H9 (cell line): ENCODE data around the gene RALGAPA1. TPM values are rescaled to one million over a fixed set of nuclear protein-coding genes. Genes with fewer than 3 reads are reported as not detected.

ENCODE experiments used
- DNase-seq: peaks from one replicate; pipeline ENCODE4 v3.0.0-alpha.2; 2017
- H2AFZ ChIP-seq: one replicate; pipeline ENCODE4 v1.6.1; 2013; ENCODE audit warnings: mild to moderate bottlenecking, low read length, control low read depth, moderate library complexity
- H2AK5ac ChIP-seq: 2 replicates; pipeline ENCODE4 v1.6.1; 2013; ENCODE audit warnings: low read length, control low read depth, mixed read lengths; ENCODE audit not compliant: insufficient read length
- H2BK120ac ChIP-seq: one replicate; pipeline ENCODE4 v1.6.1; 2013; ENCODE audit warnings: low read depth, mild to moderate bottlenecking, low read length, control low read depth, inconsistent platforms; ENCODE audit not compliant: poor library complexity, severe bottlenecking
- H2BK12ac ChIP-seq: 2 replicates; pipeline ENCODE4 v1.6.1; 2013; ENCODE audit warnings: low read length, control low read depth, mixed read lengths, low read depth; ENCODE audit not compliant: insufficient read length
- H2BK15ac ChIP-seq: 2 replicates; pipeline ENCODE4 v1.6.1; 2013; ENCODE audit warnings: low read depth, low read length, control low read depth
- H2BK20ac ChIP-seq: one replicate; pipeline ENCODE4 v1.6.1; 2013; ENCODE audit warnings: low read depth, mild to moderate bottlenecking, low read length, control low read depth, inconsistent platforms; ENCODE audit not compliant: poor library complexity, severe bottlenecking
- H2BK5ac ChIP-seq: 2 replicates; pipeline ENCODE4 v1.6.1; 2013; ENCODE audit warnings: low read length, control low read depth, mixed read lengths; ENCODE audit not compliant: insufficient read length
- H3K14ac ChIP-seq: 2 replicates; pipeline ENCODE4 v1.6.1; 2013; ENCODE audit warnings: low read length, control low read depth; ENCODE audit not compliant: insufficient read depth
- H3K18ac ChIP-seq: 2 replicates; pipeline ENCODE4 v1.6.1; 2013; ENCODE audit warnings: low read depth, mild to moderate bottlenecking, mixed read lengths, low read length, control low read depth; ENCODE audit not compliant: insufficient read length
- H3K23ac ChIP-seq: 2 replicates; pipeline ENCODE4 v1.6.1; 2013; ENCODE audit warnings: low read length, control low read depth, mixed read lengths, low read depth; ENCODE audit not compliant: insufficient read length
- H3K23me2 ChIP-seq: 2 replicates; pipeline ENCODE4 v1.6.1; 2013; ENCODE audit warnings: low read depth, mild to moderate bottlenecking, mixed read lengths, low read length, control low read depth; ENCODE audit not compliant: insufficient read length, poor library complexity, severe bottlenecking
- H3K27ac ChIP-seq: 2 replicates; pipeline ENCODE4 v1.5.1; 2013; ENCODE audit warnings: low read length, control low read depth, mixed read lengths, low read depth; ENCODE audit not compliant: insufficient read length
- H3K27me3 ChIP-seq: 2 replicates; pipeline ENCODE4 v1.6.1; 2013; ENCODE audit warnings: low read length, control low read depth, inconsistent platforms; ENCODE audit not compliant: insufficient read depth
- H3K4ac ChIP-seq: 2 replicates; pipeline ENCODE4 v1.6.1; 2013; ENCODE audit warnings: low read depth, mild to moderate bottlenecking, control low read depth, inconsistent platforms, low read length, moderate library complexity
- H3K4me1 ChIP-seq: 2 replicates; pipeline ENCODE4 v1.6.1; 2013; ENCODE audit warnings: low read length, control low read depth, inconsistent platforms; ENCODE audit not compliant: insufficient read depth
- H3K4me2 ChIP-seq: 2 replicates; pipeline ENCODE4 v1.6.1; 2013; ENCODE audit warnings: low read length, control low read depth, mixed read lengths; ENCODE audit not compliant: insufficient read length, insufficient read depth
- H3K56ac ChIP-seq: 2 replicates; pipeline ENCODE4 v1.6.1; 2013; ENCODE audit warnings: low read depth, mild to moderate bottlenecking, mixed read lengths, low read length, control low read depth; ENCODE audit not compliant: insufficient read length
- H3K79me1 ChIP-seq: 2 replicates; pipeline ENCODE4 v1.6.1; 2013; ENCODE audit warnings: low read depth, mild to moderate bottlenecking, moderate library complexity, low read length, control low read depth, inconsistent platforms; ENCODE audit not compliant: insufficient read depth, poor library complexity, severe bottlenecking
- H3K79me2 ChIP-seq: 2 replicates; pipeline ENCODE4 v1.6.1; 2013; ENCODE audit warnings: low read length, control low read depth, inconsistent platforms; ENCODE audit not compliant: insufficient read depth
- H3K9ac ChIP-seq: 2 replicates; pipeline ENCODE4 v1.6.1; 2013; ENCODE audit warnings: low read length, control low read depth, mixed read lengths; ENCODE audit not compliant: insufficient read length; ENCODE audit errors: extremely low read depth
- H3K9me3 ChIP-seq: one replicate; pipeline ENCODE4 v1.6.1; 2013; ENCODE audit warnings: low read depth, low read length, inconsistent platforms; ENCODE audit not compliant: control insufficient read depth
- H3T11ph ChIP-seq: one replicate; pipeline ENCODE4 v1.6.1; 2013; ENCODE audit warnings: mild to moderate bottlenecking, low read length, control low read depth, inconsistent platforms
- H4K20me1 ChIP-seq: one replicate; pipeline ENCODE4 v1.6.1; 2013; ENCODE audit not compliant: control insufficient read depth, insufficient read length, insufficient read depth
- H4K5ac ChIP-seq: 2 replicates; pipeline ENCODE4 v1.6.1; 2013; ENCODE audit warnings: low read depth, mild to moderate bottlenecking, mixed read lengths, low read length, control low read depth; ENCODE audit not compliant: insufficient read length
- H4K8ac ChIP-seq: replicated peaks from 2 replicates; pipeline ENCODE4 v1.6.1; 2013; ENCODE audit warnings: low read length, control low read depth, mixed read lengths, low read depth; ENCODE audit not compliant: insufficient read length
- H4K91ac ChIP-seq: 2 replicates; pipeline ENCODE4 v1.6.1; 2013; ENCODE audit warnings: low read depth, mild to moderate bottlenecking, moderate library complexity, mixed read lengths, low read length, control low read depth; ENCODE audit not compliant: insufficient read length
- H3K27ac Mint-ChIP-seq, 3 experiments: 2 replicates in 2 of 3; 3 replicates in 1 of 3; pipeline ENCODE4 v1.8.0; 2020 to 2021; ENCODE audit warnings: mixed read lengths in 3 of 3, mild to moderate bottlenecking in 1 of 3, moderate library complexity in 1 of 3
- H3K27me3 Mint-ChIP-seq: 2 replicates; pipeline ENCODE4 v1.8.0; 2021; ENCODE audit warnings: low read depth, mild to moderate bottlenecking, moderate library complexity, mixed read lengths
- H3K36me3 Mint-ChIP-seq, 3 experiments: 2 replicates in 2 of 3; 3 replicates in 1 of 3; pipeline ENCODE4 v1.8.0; 2020 to 2021; ENCODE audit warnings: low read depth in 3 of 3, mixed read lengths in 3 of 3; ENCODE audit not compliant: insufficient read depth in 1 of 3
- H3K4me1 Mint-ChIP-seq, 2 experiments: 2 replicates each; pipeline ENCODE4 v1.8.0; 2020; ENCODE audit warnings: mixed read lengths in 2 of 2
- H3K4me3 Mint-ChIP-seq, 2 experiments: 2 replicates in 1 of 2; 3 replicates in 1 of 2; pipeline ENCODE4 v1.8.0; 2020 to 2021; ENCODE audit warnings: mild to moderate bottlenecking in 2 of 2, mixed read lengths in 2 of 2, moderate library complexity in 1 of 2
- H3K9me3 Mint-ChIP-seq, 2 experiments: 2 replicates in 1 of 2; 3 replicates in 1 of 2; pipeline ENCODE4 v1.8.0; 2020; ENCODE audit warnings: mild to moderate bottlenecking in 2 of 2, mixed read lengths in 2 of 2, moderate library complexity in 1 of 2
- WGBS: extraction: QIAGEN DNeasy Blood & Tissue Kit; methylation state at CpG from one replicate; pipeline ENCODE4 v1.1.7; 2013; ENCODE audit warnings: missing lambda C conversion rate, low lambda C conversion rate, mixed read lengths; ENCODE audit not compliant: insufficient read length; ENCODE audit errors: extremely low coverage; 5-methylcytosine and 5-hydroxymethylcytosine counted together
- total RNA-seq: library from RNA; stranded (reverse); gene quantifications from 2 replicates; pipeline ENCODE4 v1.2.1, GENCODE V29; 2021
- TF ChIP-seq, protein P1 (sequence below): fragments of 200-600 bp; sonication (generic); conservative IDR thresholded peaks from 3 replicates; pipeline ENCODE4 v1.8.0; 2021; ENCODE audit warnings: antibody characterized with exemption, mild to moderate bottlenecking

The RALGAPA1 gene
- total RNA-seq, 1 experiment from 2014 or later: 29.8 TPM

DNA sequence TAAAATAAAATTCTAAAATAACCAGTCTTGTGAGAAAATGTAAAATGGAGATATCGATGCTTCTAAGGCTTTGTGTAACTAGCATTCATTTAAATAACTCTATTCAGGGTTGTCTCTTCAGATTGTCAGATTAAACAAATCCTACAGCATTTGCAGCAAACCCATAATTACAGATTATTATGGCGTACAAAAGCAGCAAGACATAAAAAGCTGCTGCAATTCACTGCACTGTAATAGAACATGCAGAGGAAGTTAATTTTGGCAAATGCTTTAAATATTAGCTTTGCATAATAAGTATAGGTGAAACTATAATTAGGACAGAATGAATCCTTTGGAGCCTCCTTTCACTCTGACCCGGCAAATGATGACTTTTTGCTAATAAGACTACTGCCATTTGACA, 176.8 kb downstream of the RALGAPA1 start:
- no peaks in the 10 kb centered on the region for H3K79me2 ChIP-seq
- no peak overlapping the region for H4K91ac ChIP-seq
- WGBS: no CpG with 5 or more reads among the region's 3 CpGs
- H4K5ac ChIP-seq: no peak overlapping the region
- H3K4me1 ChIP-seq: no peaks in the 10 kb centered on the region
- H2BK5ac ChIP-seq: no peak overlapping the region
- H2BK12ac ChIP-seq: no peak overlapping the region
- no peak overlapping the region for H3K4me2 ChIP-seq
- no peak overlapping the region for H3K18ac ChIP-seq
- H3K27me3 ChIP-seq: no peaks in the 10 kb centered on the region
- peaks cover 11 to 12% of the 10 kb centered on the region in 2 experiments for H3K4me1 Mint-ChIP-seq
- H3K23ac ChIP-seq: no peak overlapping the region
- H4K20me1 ChIP-seq: no peaks in the 10 kb centered on the region
- H3K4me3 Mint-ChIP-seq: no peak overlapping the region
- H2AFZ ChIP-seq: no peak overlapping the region
- H3K4ac ChIP-seq: no peak overlapping the region
- no peak overlapping the region for H2BK120ac ChIP-seq
- no peak overlapping the region for H3K27ac ChIP-seq
- no peaks in the 10 kb centered on the region for H3K79me1 ChIP-seq
- no peaks in the 10 kb centered on the region for H3K36me3 Mint-ChIP-seq
- H3K27me3 Mint-ChIP-seq: no peaks in the 10 kb centered on the region
- H2BK15ac ChIP-seq: no peak overlapping the region
- no peaks in the 10 kb centered on the region for H3K9me3 ChIP-seq
- no peak overlapping the region for H2BK20ac ChIP-seq
- no peak overlapping the region for H3K9ac ChIP-seq
- no peak overlapping the region for H3T11ph ChIP-seq
- H2AK5ac ChIP-seq: no peak overlapping the region
- no peak overlapping the region for H3K14ac ChIP-seq
- H3K56ac ChIP-seq: no peak overlapping the region
- no peak overlapping the region for H4K8ac ChIP-seq
- H3K23me2 ChIP-seq: no peaks in the 10 kb centered on the region
- H3K9me3 Mint-ChIP-seq: no peaks in the 10 kb centered on the region
- TF ChIP-seq, protein P1, sequence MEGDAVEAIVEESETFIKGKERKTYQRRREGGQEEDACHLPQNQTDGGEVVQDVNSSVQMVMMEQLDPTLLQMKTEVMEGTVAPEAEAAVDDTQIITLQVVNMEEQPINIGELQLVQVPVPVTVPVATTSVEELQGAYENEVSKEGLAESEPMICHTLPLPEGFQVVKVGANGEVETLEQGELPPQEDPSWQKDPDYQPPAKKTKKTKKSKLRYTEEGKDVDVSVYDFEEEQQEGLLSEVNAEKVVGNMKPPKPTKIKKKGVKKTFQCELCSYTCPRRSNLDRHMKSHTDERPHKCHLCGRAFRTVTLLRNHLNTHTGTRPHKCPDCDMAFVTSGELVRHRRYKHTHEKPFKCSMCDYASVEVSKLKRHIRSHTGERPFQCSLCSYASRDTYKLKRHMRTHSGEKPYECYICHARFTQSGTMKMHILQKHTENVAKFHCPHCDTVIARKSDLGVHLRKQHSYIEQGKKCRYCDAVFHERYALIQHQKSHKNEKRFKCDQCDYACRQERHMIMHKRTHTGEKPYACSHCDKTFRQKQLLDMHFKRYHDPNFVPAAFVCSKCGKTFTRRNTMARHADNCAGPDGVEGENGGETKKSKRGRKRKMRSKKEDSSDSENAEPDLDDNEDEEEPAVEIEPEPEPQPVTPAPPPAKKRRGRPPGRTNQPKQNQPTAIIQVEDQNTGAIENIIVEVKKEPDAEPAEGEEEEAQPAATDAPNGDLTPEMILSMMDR: no peak
- DNase-seq: no peak
- no peak overlapping the region; a peak in 1 of 7 replicates for H3K27ac Mint-ChIP-seq
